Measurements from ENCODE around the gene MYBBP1A. TPM values are rescaled to one million over a fixed set of nuclear protein-coding genes. Genes with fewer than 3 reads are reported as not detected.

MYBBP1A gene
- total RNA-seq, 2 experiments from 2014 or later, result 36.7 to 37.7 TPM

GRCh38 chr17:4559139-4559791, 4.1 kb upstream of the MYBBP1A start:
- no peaks in the 10 kb centered on the region for H3K27me3 Mint-ChIP-seq
- no peak overlapping the region for H3K27ac Mint-ChIP-seq
- H3K9me3 Mint-ChIP-seq, result no peaks in the 10 kb centered on the region
- no peak for DNase-seq
- H3K36me3 Mint-ChIP-seq (ENCODE audit: low read depth), result no peaks in the 10 kb centered on the region
- ChIA-PET CTCF (no interaction called here), POLR2A (interaction anchor here (1.2 kb wide), 1 partner anchor 416 kb away, joined by 3 read pairs; no protein-coding TSS in a partner anchor)
- H3K4me3 Mint-ChIP-seq, result no peak overlapping the region
- H3K4me1 Mint-ChIP-seq, result peaks cover 49% of the 10 kb centered on the region

- no peak overlapping the region for H3K27ac Mint-ChIP-seq
- no peak overlapping the region for H3K4me3 Mint-ChIP-seq
- H3K27me3 Mint-ChIP-seq, result no peaks in the 10 kb centered on the region
- H3K9me3 Mint-ChIP-seq, result no peaks in the 10 kb centered on the region
- peaks cover 51% of the 10 kb centered on the region for H3K4me1 Mint-ChIP-seq
- CTCF ChIA-PET, result no interaction called here
- peaks cover 3% of the 10 kb centered on the region for H3K36me3 Mint-ChIP-seq (ENCODE audit: low read depth)
- no peak for DNase-seq
- POLR2A ChIA-PET, result no interaction called here
These were observed 3.3 kb upstream of the MYBBP1A start for GRCh38 chr17:4558347-4558971.

GRCh38 chr17:4557626-4558346, 2.6 kb upstream of the MYBBP1A start:
- no peak for DNase-seq
- CTCF ChIA-PET, result interaction anchor here (4.9 kb wide), 1 partner anchor 9 kb away, joined by 42 read pairs; no protein-coding TSS in a partner anchor
- H3K4me3 Mint-ChIP-seq, result no peak overlapping the region
- H3K4me1 Mint-ChIP-seq, result peaks cover 44% of the 10 kb centered on the region
- POLR2A ChIA-PET, result interaction anchor here (1.4 to 3.6 kb wide), 2 partner anchors 8 to 382 kb away, joined by 4 to 22 read pairs; partner anchors contain the start of genes RNF167 and SLC25A11
- no peaks in the 10 kb centered on the region for H3K27me3 Mint-ChIP-seq
- H3K36me3 Mint-ChIP-seq (ENCODE audit: low read depth), result peaks cover 3% of the 10 kb centered on the region
- H3K27ac Mint-ChIP-seq, result no peak overlapping the region
- H3K9me3 Mint-ChIP-seq, result no peaks in the 10 kb centered on the region

- Mint-ChIP-seq H3K4me1 (peaks cover 36% of the 10 kb centered on the region), H3K27me3 (no peaks in the 10 kb centered on the region), H3K36me3 (ENCODE audit: low read depth) (peaks cover 7% of the 10 kb centered on the region), H3K27ac (no peak overlapping the region), H3K4me3 (no peak overlapping the region), H3K9me3 (no peaks in the 10 kb centered on the region)
- ChIA-PET CTCF (interaction anchor here (0.6 to 4.9 kb wide), 4 partner anchors 9 to 342 kb away, joined by 3 to 42 read pairs (median 4); partner anchors contain the start of gene ANKFY1), POLR2A (interaction anchor here (1.4 to 3.6 kb wide), 2 partner anchors 9 to 383 kb away, joined by 4 to 22 read pairs; partner anchors contain the start of genes RNF167 and SLC25A11)
- no peak for DNase-seq
These were observed 1.8 kb upstream of the MYBBP1A start for GRCh38 chr17:4556996-4557395.

GRCh38 chr17:4555873-4556759, 932 bp upstream of the MYBBP1A start:
- Mint-ChIP-seq H3K27me3 (no peaks in the 10 kb centered on the region), H3K4me1 (peaks cover 30% of the 10 kb centered on the region), H3K36me3 (ENCODE audit: low read depth) (peaks cover 10% of the 10 kb centered on the region), H3K4me3 (peak overlapping the region; percentile 84), H3K27ac (peak overlapping the region; percentile 87), H3K9me3 (no peaks in the 10 kb centered on the region)
- CTCF ChIA-PET, result interaction anchor here (0.6 to 4.9 kb wide), 4 partner anchors 10 to 292 kb away, joined by 3 to 42 read pairs (median 6); partner anchors contain the start of gene ANKFY1
- no peak for DNase-seq
- POLR2A ChIA-PET, result interaction anchor here (1.0 to 3.6 kb wide), 8 partner anchors 7 to 147 kb away, joined by 3 to 22 read pairs (median 5); no protein-coding TSS in a partner anchor

GRCh38 chr17:4554441-4554996, 665 bp downstream of the MYBBP1A start:
- Mint-ChIP-seq H3K4me3 (peak overlapping the region; percentile 84), H3K9me3 (no peaks in the 10 kb centered on the region), H3K27me3 (no peaks in the 10 kb centered on the region), H3K36me3 (ENCODE audit: low read depth) (peaks cover 18% of the 10 kb centered on the region), H3K4me1 (peaks cover 30% of the 10 kb centered on the region), H3K27ac (peak overlapping the region; percentile 65)
- CTCF ChIA-PET, result interaction anchor here (0.9 to 4.9 kb wide), 5 partner anchors 9 to 133 kb away, joined by 3 to 42 read pairs (median 4); no protein-coding TSS in a partner anchor
- POLR2A ChIA-PET, result interaction anchor here (0.8 to 3.6 kb wide), 12 partner anchors 8 to 411 kb away, joined by 3 to 22 read pairs (median 3); no protein-coding TSS in a partner anchor
- DNase-seq, result no peak

GRCh38 chr17:4553669-4554068, 1.5 kb downstream of the MYBBP1A start:
- H3K4me3 Mint-ChIP-seq, result peak overlapping the region; percentile 84
- DNase-seq, result no peak
- H3K36me3 Mint-ChIP-seq (ENCODE audit: low read depth), result peaks cover 20% of the 10 kb centered on the region
- POLR2A ChIA-PET, result interaction anchor here (0.8 to 3.3 kb wide), 4 partner anchors 9 to 410 kb away, joined by 3 to 15 read pairs (median 3); no protein-coding TSS in a partner anchor
- CTCF ChIA-PET, result interaction anchor here (1.3 to 4.9 kb wide), 3 partner anchors 13 to 133 kb away, joined by 4 to 42 read pairs (median 8); no protein-coding TSS in a partner anchor
- peaks cover 30% of the 10 kb centered on the region for H3K4me1 Mint-ChIP-seq
- peak overlapping the region; percentile 47 for H3K27ac Mint-ChIP-seq
- no peaks in the 10 kb centered on the region for H3K27me3 Mint-ChIP-seq
- no peaks in the 10 kb centered on the region for H3K9me3 Mint-ChIP-seq

- Mint-ChIP-seq H3K27me3 (no peaks in the 10 kb centered on the region), H3K27ac (no peak overlapping the region), H3K36me3 (ENCODE audit: low read depth) (peaks cover 26% of the 10 kb centered on the region), H3K4me1 (peaks cover 27% of the 10 kb centered on the region), H3K4me3 (no peak overlapping the region), H3K9me3 (no peaks in the 10 kb centered on the region)
- POLR2A ChIA-PET, result interaction anchor here (0.9 kb wide), 1 partner anchor 15 kb away, joined by 3 read pairs; no protein-coding TSS in a partner anchor
- CTCF ChIA-PET, result interaction anchor here (0.8 to 1.6 kb wide), 3 partner anchors 11 to 131 kb away, joined by 3 to 4 read pairs (median 3); no protein-coding TSS in a partner anchor
- DNase-seq, result no peak
These were observed 3.2 kb downstream of the MYBBP1A start for GRCh38 chr17:4551796-4552525.

GRCh38 chr17:4551141-4551540, 4.0 kb downstream of the MYBBP1A start:
- POLR2A ChIA-PET, result interaction anchor here (0.9 kb wide), 1 partner anchor 15 kb away, joined by 3 read pairs; no protein-coding TSS in a partner anchor

GRCh38 chr17:4550534-4551039, 4.6 kb downstream of the MYBBP1A start:
- Mint-ChIP-seq H3K36me3 (ENCODE audit: low read depth) (peaks cover 30% of the 10 kb centered on the region), H3K4me1 (peaks cover 19% of the 10 kb centered on the region), H3K4me3 (no peak overlapping the region), H3K27me3 (no peaks in the 10 kb centered on the region), H3K9me3 (no peaks in the 10 kb centered on the region), H3K27ac (no peak overlapping the region)
- ChIA-PET POLR2A (no interaction called here), CTCF (interaction anchor here (1.4 to 1.6 kb wide), 2 partner anchors 12 to 16 kb away, joined by 4 to 5 read pairs; no protein-coding TSS in a partner anchor)
- no peak for DNase-seq

More at GRCh38 chr17:4551141-4551540, 4.0 kb downstream of the MYBBP1A start:
- CTCF ChIA-PET, result interaction anchor here (1.3 to 1.6 kb wide), 3 partner anchors 12 to 97 kb away, joined by 3 to 5 read pairs (median 4); no protein-coding TSS in a partner anchor
- Mint-ChIP-seq H3K4me1 (peaks cover 25% of the 10 kb centered on the region), H3K4me3 (no peak overlapping the region), H3K9me3 (no peaks in the 10 kb centered on the region), H3K36me3 (ENCODE audit: low read depth) (peaks cover 30% of the 10 kb centered on the region), H3K27me3 (no peaks in the 10 kb centered on the region), H3K27ac (no peak overlapping the region)
- DNase-seq, result no peak
